ENCODE data around the gene REXO1. TPM values are rescaled to one million over a fixed set of nuclear protein-coding genes. Genes with fewer than 3 reads are reported as not detected.

The REXO1 gene
- total RNA-seq, 2 donors from 2014 or later, result 29.8 to 59.1 TPM

GRCh38 chr19:1790054-1790792, 58.1 kb downstream of the REXO1 start:
- no peaks in the 10 kb centered on the region for H3K4me1 ChIP-seq (replicated peaks)
- no peak overlapping the region for H3K27ac ChIP-seq
- no peak for DNase-seq (ENCODE audit: low spot score)
- WGBS, result 26% methylated on average over 2 of the region's 7 CpGs
- intact Hi-C loops (cut with DNase I), result loop anchor here (10.0 kb wide), 1 partner anchor 115 kb away; no protein-coding TSS in a partner anchor
- H3K27me3 ChIP-seq (replicated peaks; ENCODE audit: insufficient read depth), result peaks cover 7% of the 10 kb centered on the region
- no peaks in the 10 kb centered on the region for H3K9me3 ChIP-seq
- no peak overlapping the region for H3K4me3 ChIP-seq
- H3K36me3 ChIP-seq, result no peaks in the 10 kb centered on the region
- TF ChIP-seq POLR2A (IDR thresholded peaks at IDR 0.05), result no peak
- TF ChIP-seq POLR2AphosphoS5 (IDR thresholded peaks at IDR 0.05), result no peak
- TF ChIP-seq CTCF (IDR thresholded peaks at IDR 0.05), result no peak

DNA sequence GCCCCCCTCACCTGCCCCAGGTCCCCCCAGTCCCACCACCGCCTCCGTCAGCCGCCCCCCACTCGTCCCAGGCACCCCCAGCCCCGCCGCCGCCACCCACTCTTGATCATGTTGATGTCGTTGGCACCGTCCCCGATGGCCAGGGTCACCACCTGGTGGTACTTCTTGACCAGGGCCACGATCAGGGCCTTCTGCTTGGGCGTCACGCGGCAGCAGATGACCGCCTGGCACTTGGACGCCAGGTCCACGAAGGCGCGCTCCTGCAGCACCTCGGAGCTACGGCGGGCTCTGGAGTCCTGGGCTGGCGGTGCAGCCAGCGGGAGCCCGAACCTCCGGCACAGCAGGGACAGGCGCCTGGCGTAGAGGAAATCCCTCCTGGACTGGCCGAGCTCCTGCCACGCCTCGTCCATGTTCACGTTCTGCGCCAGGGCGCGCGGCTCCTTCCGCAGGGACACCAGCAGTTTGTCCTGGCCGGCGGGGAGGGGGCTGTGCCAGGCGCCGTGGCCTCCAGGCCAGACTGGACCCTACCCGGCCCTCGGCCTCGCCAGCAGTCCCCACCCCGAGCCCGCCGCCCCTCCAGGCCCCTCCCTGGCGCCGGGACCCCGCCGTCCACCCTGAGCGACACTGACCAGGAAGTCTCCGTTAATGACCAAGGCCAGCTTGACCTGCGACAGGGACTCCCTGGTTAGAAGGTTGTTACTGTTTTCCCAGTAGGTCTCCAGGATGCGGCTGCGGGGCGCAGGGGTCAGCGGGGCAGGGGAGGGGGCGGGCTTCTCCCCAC, 58.8 kb downstream of the REXO1 start:
- no peaks in the 10 kb centered on the region for H3K9me3 ChIP-seq
- H3K36me3 ChIP-seq, result no peaks in the 10 kb centered on the region
- peaks cover 7% of the 10 kb centered on the region for H3K27me3 ChIP-seq (replicated peaks; ENCODE audit: insufficient read depth)
- H3K4me1 ChIP-seq (replicated peaks), result no peaks in the 10 kb centered on the region
- no peak for TF ChIP-seq POLR2A (IDR thresholded peaks at IDR 0.05)
- no peak for TF ChIP-seq POLR2AphosphoS5 (IDR thresholded peaks at IDR 0.05)
- TF ChIP-seq CTCF (IDR thresholded peaks at IDR 0.05), result no peak
- no peak for DNase-seq (ENCODE audit: low spot score)
- no peak overlapping the region for H3K27ac ChIP-seq
- intact Hi-C loops (cut with DNase I), result loop anchor here (10.0 kb wide), 1 partner anchor 115 kb away; no protein-coding TSS in a partner anchor
- H3K4me3 ChIP-seq, result no peak overlapping the region
- WGBS, result 15% methylated on average over 55 of the region's 59 CpGs

DNA sequence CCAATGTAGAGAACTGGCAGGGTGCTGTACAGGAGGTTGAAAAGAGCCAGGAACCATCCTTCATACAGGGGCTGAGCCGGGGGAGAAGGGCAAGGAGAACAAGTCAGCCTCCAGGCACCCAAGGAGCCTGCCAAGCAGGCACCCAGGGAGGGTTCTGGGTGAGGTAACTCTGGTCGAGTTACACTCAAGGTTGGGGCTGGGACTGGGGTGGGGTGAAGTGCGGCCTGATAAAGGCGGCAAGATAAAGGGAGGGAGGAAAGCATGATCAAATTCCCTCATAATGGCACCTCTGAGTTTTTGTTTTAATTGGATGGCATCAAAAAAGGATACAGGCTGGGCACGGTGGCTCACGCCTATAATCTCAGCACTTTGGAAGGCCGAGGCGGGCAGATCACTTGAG, 61.2 kb downstream of the REXO1 start:
- 59% methylated on average over 8 of the region's 8 CpGs for WGBS
- TF ChIP-seq POLR2A (IDR thresholded peaks at IDR 0.05) (no peak), POLR2AphosphoS5 (IDR thresholded peaks at IDR 0.05) (no peak), CTCF (IDR thresholded peaks at IDR 0.05) (no peak)
- intact Hi-C loops (cut with DNase I), result no loop called here
- H3K9me3 ChIP-seq, result no peaks in the 10 kb centered on the region
- H3K27ac ChIP-seq, result no peak overlapping the region
- H3K4me1 ChIP-seq (replicated peaks), result no peaks in the 10 kb centered on the region
- H3K27me3 ChIP-seq (replicated peaks; ENCODE audit: insufficient read depth), result peaks cover 7% of the 10 kb centered on the region
- no peak overlapping the region for H3K4me3 ChIP-seq
- DNase-seq (ENCODE audit: low spot score), result no peak
- no peaks in the 10 kb centered on the region for H3K36me3 ChIP-seq

DNA sequence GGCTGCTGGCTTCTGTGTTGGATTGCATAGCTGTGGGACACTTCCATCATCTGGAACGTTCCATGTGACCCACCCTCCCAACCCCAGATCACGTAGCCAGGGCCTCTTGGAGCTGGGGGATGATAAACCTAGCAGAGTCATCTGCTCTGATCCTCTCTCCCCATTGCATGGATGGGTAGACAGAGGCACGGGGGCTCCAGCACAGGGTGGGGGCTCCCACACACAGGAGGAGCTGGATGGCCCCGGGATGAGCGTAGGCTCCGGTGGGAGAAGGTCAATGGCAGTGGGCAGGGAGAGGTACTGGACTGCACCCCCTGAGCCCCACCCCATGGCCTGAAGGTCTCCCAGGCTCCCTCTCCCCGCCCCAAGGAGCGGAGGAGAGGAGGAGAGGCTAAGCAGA, 61.6 kb downstream of the REXO1 start:
- intact Hi-C loops (cut with DNase I), result no loop called here
- no peak for DNase-seq (ENCODE audit: low spot score)
- H3K27ac ChIP-seq, result no peak overlapping the region
- H3K4me1 ChIP-seq (replicated peaks), result no peaks in the 10 kb centered on the region
- no peak overlapping the region for H3K4me3 ChIP-seq
- no peaks in the 10 kb centered on the region for H3K36me3 ChIP-seq
- 83% methylated on average over 8 of the region's 8 CpGs for WGBS
- no peaks in the 10 kb centered on the region for H3K9me3 ChIP-seq
- H3K27me3 ChIP-seq (replicated peaks; ENCODE audit: insufficient read depth), result peaks cover 9% of the 10 kb centered on the region
- TF ChIP-seq CTCF (IDR thresholded peaks at IDR 0.05) (no peak), POLR2AphosphoS5 (IDR thresholded peaks at IDR 0.05) (no peak), POLR2A (IDR thresholded peaks at IDR 0.05) (no peak)
